K562 (cell line): ENCODE results near the gene MYH7.

Source experiments
- CTCF ChIP-seq, 3 experiments: IDR thresholded peaks in 2 of 3; conservative IDR thresholded peaks in 1 of 3; 2 replicates each; pipeline ENCODE4 v1.5.1; 2011 to 2012; ENCODE audit warnings: low read length in 3 of 3, mild to moderate bottlenecking in 3 of 3, control low read depth in 2 of 3, improper control_type of control experiment in 1 of 3, inconsistent platforms in 1 of 3, low read depth in 1 of 3, mixed read lengths in 1 of 3, moderate library complexity in 1 of 3; ENCODE audit not compliant: insufficient read depth in 2 of 3
- ETV6 ChIP-seq, 3 experiments: fragments of 150-350 bp in 1 of 3; sonication (generic) in 1 of 3; formaldehyde crosslinking in 1 of 3; IDR thresholded peaks; 2 replicates each; pipeline versions ENCODE4 v1.6.1 to v1.8.0; 2014 to 2022; ENCODE audit warnings: borderline replicate concordance in 2 of 3, low read depth in 2 of 3, antibody characterized with exemption in 1 of 3, low read length in 1 of 3, mild to moderate bottlenecking in 1 of 3, missing genetic modification reagents in 1 of 3
- MXI1 ChIP-seq: IDR thresholded peaks from 2 replicates; pipeline ENCODE4 v1.6.1; 2011; ENCODE audit warnings: low read depth, mild to moderate bottlenecking, improper control_type of control experiment, low read length
- ZSCAN29 ChIP-seq: fragments of 450-650 bp; IDR thresholded peaks from 2 replicates; pipeline ENCODE4 v1.6.1; 2017

- TF ChIP-seq CTCF (IDR thresholded peaks at IDR 0.05 in 2 of 3, conservative IDR thresholded peaks at IDR 0.05 in 1 of 3; ENCODE audit: insufficient read depth in 2 of 3, low read depth in 1 of 3, low read length in 3 of 3) (no peak), ETV6 (IDR thresholded peaks at IDR 0.05; ENCODE audit: borderline replicate concordance in 1 of 2, low read depth in 2 of 2, low read length in 1 of 2) (no peak), ETV6 (CRISPR knock-in tag; IDR thresholded peaks at IDR 0.05; ENCODE audit: borderline replicate concordance) (no peak), MXI1 (no peak), ZSCAN29 (no peak)
Observed at GRCh38 chr14:23388996-23389395, 46.5 kb downstream of the MYH7 start.
